Measurements from ENCODE around the gene CNTNAP2.

The CNTNAP2 gene

GRCh38 chr7:147376192-147376591 lies 1259.6 kb downstream of the CNTNAP2 start:
- DNase-seq (ENCODE audit: low read depth in 2 of 2), result no peak

GRCh38 chr7:147380926-147381325 lies 1264.3 kb downstream of the CNTNAP2 start:
- DNase-seq (ENCODE audit: low read depth in 2 of 2), result no peak

GRCh38 chr7:147394329-147394728 lies 1277.7 kb downstream of the CNTNAP2 start:
- DNase-seq (ENCODE audit: low read depth in 2 of 2), result no peak

- DNase-seq (ENCODE audit: low read depth in 2 of 2), result no peak
These were observed 1283.7 kb downstream of the CNTNAP2 start for GRCh38 chr7:147400221-147400689.

GRCh38 chr7:147400925-147401324 lies 1284.3 kb downstream of the CNTNAP2 start:
- no peak for DNase-seq (ENCODE audit: low read depth in 2 of 2)

- no peak for DNase-seq (ENCODE audit: low read depth in 2 of 2)
These were observed 1289.0 kb downstream of the CNTNAP2 start for GRCh38 chr7:147405621-147406020.

- no peak for DNase-seq (ENCODE audit: low read depth in 2 of 2)
These were observed 1290.0 kb downstream of the CNTNAP2 start for GRCh38 chr7:147406521-147407135.

GRCh38 chr7:147411096-147411495 lies 1294.5 kb downstream of the CNTNAP2 start:
- DNase-seq (ENCODE audit: low read depth in 2 of 2), result no peak

- no peak for DNase-seq (ENCODE audit: low read depth in 2 of 2)
These were observed 1295.5 kb downstream of the CNTNAP2 start for GRCh38 chr7:147412109-147412508.

- DNase-seq (ENCODE audit: low read depth in 2 of 2), result no peak
These were observed 1296.4 kb downstream of the CNTNAP2 start for GRCh38 chr7:147412782-147413556.

- no peak for DNase-seq (ENCODE audit: low read depth in 2 of 2)
These were observed 1296.9 kb downstream of the CNTNAP2 start for GRCh38 chr7:147413557-147413870.

GRCh38 chr7:147415991-147416390 lies 1299.4 kb downstream of the CNTNAP2 start:
- no peak for DNase-seq (ENCODE audit: low read depth in 2 of 2)

GRCh38 chr7:147418966-147419365 lies 1302.4 kb downstream of the CNTNAP2 start:
- DNase-seq (ENCODE audit: low read depth in 2 of 2), result no peak

- DNase-seq (ENCODE audit: low read depth in 2 of 2), result no peak
These were observed 1307.3 kb downstream of the CNTNAP2 start for GRCh38 chr7:147423875-147424274.

GRCh38 chr7:147428075-147428474 lies 1311.5 kb downstream of the CNTNAP2 start:
- no peak for DNase-seq (ENCODE audit: low read depth in 2 of 2)

- DNase-seq (ENCODE audit: low read depth in 2 of 2), result no peak
These were observed 1313.4 kb downstream of the CNTNAP2 start for GRCh38 chr7:147429961-147430360.

GRCh38 chr7:147432079-147432478 lies 1315.5 kb downstream of the CNTNAP2 start:
- no peak for DNase-seq (ENCODE audit: low read depth in 2 of 2)

- no peak for DNase-seq (ENCODE audit: low read depth in 2 of 2)
These were observed 1316.0 kb downstream of the CNTNAP2 start for GRCh38 chr7:147432576-147432975.

- DNase-seq (ENCODE audit: low read depth in 2 of 2), result no peak
These were observed 1320.1 kb downstream of the CNTNAP2 start for GRCh38 chr7:147436718-147437117.

- DNase-seq (ENCODE audit: low read depth in 2 of 2), result no peak
These were observed 1321.6 kb downstream of the CNTNAP2 start for GRCh38 chr7:147438216-147438615.

GRCh38 chr7:147443942-147444341 lies 1327.3 kb downstream of the CNTNAP2 start:
- no peak for DNase-seq (ENCODE audit: low read depth in 2 of 2)

GRCh38 chr7:147452816-147453215 lies 1336.2 kb downstream of the CNTNAP2 start:
- DNase-seq (ENCODE audit: low read depth in 2 of 2), result no peak

- DNase-seq (ENCODE audit: low read depth in 2 of 2), result no peak
These were observed 1348.6 kb downstream of the CNTNAP2 start for GRCh38 chr7:147465223-147465622.

Measured in activated CD4-positive, alpha-beta T cell treated with anti-CD3 and anti-CD28 coated beads for 24 hours (primary cell).